Osteocyte (in vitro differentiated cells): ENCODE measurements around the gene EPHB1. TPM values are rescaled to one million over a fixed set of nuclear protein-coding genes. Genes with fewer than 3 reads are reported as not detected.

ENCODE experiments used
- DNase-seq: peaks from one replicate; pipeline ENCODE4 v3.0.0; 2021; ENCODE audit warnings: mixed read lengths; ENCODE audit not compliant: unreplicated experiment; ENCODE audit errors: extremely low spot score
- H3K27ac Mint-ChIP-seq: one replicate; pipeline ENCODE4 v1.8.0; 2021; ENCODE audit warnings: mild to moderate bottlenecking, mixed read lengths; ENCODE audit not compliant: unreplicated experiment
- H3K27me3 Mint-ChIP-seq: one replicate; pipeline ENCODE4 v1.8.0; 2021; ENCODE audit warnings: mixed read lengths; ENCODE audit not compliant: unreplicated experiment
- H3K36me3 Mint-ChIP-seq: one replicate; pipeline ENCODE4 v1.8.0; 2021; ENCODE audit warnings: mixed read lengths; ENCODE audit not compliant: unreplicated experiment
- H3K4me1 Mint-ChIP-seq: one replicate; pipeline ENCODE4 v1.8.0; 2021; ENCODE audit warnings: mixed read lengths; ENCODE audit not compliant: unreplicated experiment
- H3K4me3 Mint-ChIP-seq: one replicate; pipeline ENCODE4 v1.8.0; 2021; ENCODE audit warnings: mild to moderate bottlenecking, moderate library complexity, mixed read lengths; ENCODE audit not compliant: unreplicated experiment
- H3K9me3 Mint-ChIP-seq: one replicate; pipeline ENCODE4 v1.8.0; 2021; ENCODE audit warnings: mixed read lengths; ENCODE audit not compliant: unreplicated experiment
- CTCF ChIP-seq: fragments of 200-600 bp; sonication (generic); IDR thresholded peaks from 2 replicates; pipeline ENCODE4 v1.5.0; 2021; ENCODE audit warnings: antibody characterized with exemption, mild to moderate bottlenecking, moderate library complexity
- total RNA-seq: library from RNA; stranded (reverse); gene quantifications from 2 replicates; pipeline ENCODE4 v1.2.1, GENCODE V29; 2021

Gene EPHB1
- total RNA-seq, 1 donor from 2014 or later = 0.75 TPM

GRCh38 chr3:134839422-134839821 lies 44.4 kb downstream of the EPHB1 start:
- Mint-ChIP-seq H3K27ac (no peak overlapping the region), H3K4me1 (no peaks in the 10 kb centered on the region), H3K27me3 (no peaks in the 10 kb centered on the region), H3K9me3 (peaks cover 14% of the 10 kb centered on the region), H3K36me3 (peaks cover 1% of the 10 kb centered on the region), H3K4me3 (no peak overlapping the region)
- no peak for DNase-seq
- no peak for TF ChIP-seq CTCF

- H3K27me3 Mint-ChIP-seq = no peaks in the 10 kb centered on the region
- no peak for DNase-seq
- peaks cover 1% of the 10 kb centered on the region for H3K36me3 Mint-ChIP-seq
- peaks cover 14% of the 10 kb centered on the region for H3K9me3 Mint-ChIP-seq
- TF ChIP-seq CTCF = no peak
- no peaks in the 10 kb centered on the region for H3K4me1 Mint-ChIP-seq
- H3K27ac Mint-ChIP-seq = no peak overlapping the region
- no peak overlapping the region for H3K4me3 Mint-ChIP-seq
Observed at GRCh38 chr3:134839990-134840389, 44.9 kb downstream of the EPHB1 start.

GRCh38 chr3:134840459-134840858 lies 45.4 kb downstream of the EPHB1 start:
- no peak overlapping the region for H3K27ac Mint-ChIP-seq
- peaks cover 14% of the 10 kb centered on the region for H3K9me3 Mint-ChIP-seq
- DNase-seq = no peak
- peaks cover 1% of the 10 kb centered on the region for H3K36me3 Mint-ChIP-seq
- no peaks in the 10 kb centered on the region for H3K4me1 Mint-ChIP-seq
- H3K27me3 Mint-ChIP-seq = no peaks in the 10 kb centered on the region
- no peak for TF ChIP-seq CTCF
- no peak overlapping the region for H3K4me3 Mint-ChIP-seq

- TF ChIP-seq CTCF = no peak
- Mint-ChIP-seq H3K36me3 (peaks cover 1% of the 10 kb centered on the region), H3K9me3 (peaks cover 14% of the 10 kb centered on the region), H3K27ac (no peak overlapping the region), H3K4me1 (peaks cover 7% of the 10 kb centered on the region), H3K4me3 (no peak overlapping the region), H3K27me3 (no peaks in the 10 kb centered on the region)
- no peak for DNase-seq
Observed at GRCh38 chr3:134846084-134846483, 51.0 kb downstream of the EPHB1 start.

- TF ChIP-seq CTCF = no peak
- peaks cover 1% of the 10 kb centered on the region for H3K36me3 Mint-ChIP-seq
- H3K9me3 Mint-ChIP-seq = peaks cover 14% of the 10 kb centered on the region
- H3K27me3 Mint-ChIP-seq = no peaks in the 10 kb centered on the region
- no peak overlapping the region for H3K27ac Mint-ChIP-seq
- peaks cover 7% of the 10 kb centered on the region for H3K4me1 Mint-ChIP-seq
- H3K4me3 Mint-ChIP-seq = no peak overlapping the region
- DNase-seq = no peak
Observed at GRCh38 chr3:134846911-134847317, 51.9 kb downstream of the EPHB1 start.
